Vagina (tissue), 2 donors: ENCODE data around the gene NFAT5.

Source experiments
- POLR2AphosphoS5 ChIP-seq, 2 donors: sonication (generic); formaldehyde crosslinking; IDR thresholded peaks; one replicate each; pipeline ENCODE4 v1.9.0; 2017; ENCODE audit warnings: antibody characterized with exemption in 2 of 2, mild to moderate bottlenecking in 2 of 2, low read depth in 1 of 2; ENCODE audit not compliant: insufficient read depth in 1 of 2
- TF ChIP-seq, protein P1 (sequence below), 3 experiments: fragments of 450-650 bp in 2 of 3; fragments of 200-600 bp in 1 of 3; sonication (generic) in 1 of 3; IDR thresholded peaks; one replicate each; pipeline ENCODE4 v1.5.1; 2017 to 2019; ENCODE audit warnings: antibody characterized with exemption in 3 of 3, mild to moderate bottlenecking in 2 of 3, moderate library complexity in 2 of 3

DNA sequence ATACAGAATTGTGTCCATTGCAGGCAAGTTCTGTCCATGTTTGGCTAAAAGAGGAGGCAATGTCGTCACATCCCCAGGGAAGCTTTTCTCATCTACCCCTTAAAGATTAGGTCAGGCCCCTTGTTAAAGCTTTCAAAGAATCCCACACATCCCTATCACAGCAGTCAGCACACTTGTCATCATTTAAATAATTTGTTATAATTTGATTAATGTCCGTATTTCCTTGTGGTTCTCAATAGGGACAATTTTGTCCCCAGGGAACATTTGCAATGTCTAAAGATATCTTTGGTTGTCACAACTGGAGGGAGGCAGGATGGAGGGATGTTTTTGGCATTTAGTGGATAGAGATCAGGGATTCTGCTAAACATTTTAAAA lies 28.1 kb upstream of the NFAT5 start:
- TF ChIP-seq POLR2AphosphoS5 (IDR thresholded peaks at IDR 0.05; ENCODE audit: insufficient read depth in 1 of 2, low read depth in 1 of 2), result no peak
- TF ChIP-seq, protein P1, sequence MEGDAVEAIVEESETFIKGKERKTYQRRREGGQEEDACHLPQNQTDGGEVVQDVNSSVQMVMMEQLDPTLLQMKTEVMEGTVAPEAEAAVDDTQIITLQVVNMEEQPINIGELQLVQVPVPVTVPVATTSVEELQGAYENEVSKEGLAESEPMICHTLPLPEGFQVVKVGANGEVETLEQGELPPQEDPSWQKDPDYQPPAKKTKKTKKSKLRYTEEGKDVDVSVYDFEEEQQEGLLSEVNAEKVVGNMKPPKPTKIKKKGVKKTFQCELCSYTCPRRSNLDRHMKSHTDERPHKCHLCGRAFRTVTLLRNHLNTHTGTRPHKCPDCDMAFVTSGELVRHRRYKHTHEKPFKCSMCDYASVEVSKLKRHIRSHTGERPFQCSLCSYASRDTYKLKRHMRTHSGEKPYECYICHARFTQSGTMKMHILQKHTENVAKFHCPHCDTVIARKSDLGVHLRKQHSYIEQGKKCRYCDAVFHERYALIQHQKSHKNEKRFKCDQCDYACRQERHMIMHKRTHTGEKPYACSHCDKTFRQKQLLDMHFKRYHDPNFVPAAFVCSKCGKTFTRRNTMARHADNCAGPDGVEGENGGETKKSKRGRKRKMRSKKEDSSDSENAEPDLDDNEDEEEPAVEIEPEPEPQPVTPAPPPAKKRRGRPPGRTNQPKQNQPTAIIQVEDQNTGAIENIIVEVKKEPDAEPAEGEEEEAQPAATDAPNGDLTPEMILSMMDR (IDR thresholded peaks at IDR 0.05), result no peak
